SJCRH30 (cell line): Measurements from ENCODE around the gene B9D1. TPM values are rescaled to one million over a fixed set of nuclear protein-coding genes. Genes with fewer than 3 reads are reported as not detected.

Experiments
- DNase-seq, 2 experiments: peaks; one replicate each; pipeline ENCODE4 v3.0.0-alpha.2; 2015 to 2020
- H3K27ac ChIP-seq: fragments of 250-450 bp; sonication (Bioruptor Pico); 2 replicates; pipeline ENCODE4 v1.5.1; 2020; ENCODE audit warnings: mild to moderate bottlenecking, moderate library complexity
- H3K27me3 ChIP-seq: fragments of 250-450 bp; sonication (Bioruptor Pico); 2 replicates; pipeline ENCODE4 v1.5.1; 2020; ENCODE audit warnings: mild to moderate bottlenecking, moderate library complexity
- H3K36me3 ChIP-seq: fragments of 250-450 bp; sonication (Bioruptor Pico); 2 replicates; pipeline ENCODE4 v1.5.1; 2020; ENCODE audit warnings: mild to moderate bottlenecking, moderate library complexity
- H3K4me1 ChIP-seq: fragments of 250-450 bp; sonication (Bioruptor Pico); 2 replicates; pipeline ENCODE4 v1.5.1; 2020; ENCODE audit warnings: mild to moderate bottlenecking, moderate library complexity
- H3K4me3 ChIP-seq: fragments of 250-450 bp; sonication (Bioruptor Pico); 2 replicates; pipeline ENCODE4 v1.5.1; 2020; ENCODE audit warnings: mild to moderate bottlenecking, moderate library complexity
- H3K9me3 ChIP-seq: fragments of 250-450 bp; sonication (Bioruptor Pico); replicated peaks from 2 replicates; pipeline ENCODE4 v1.5.1; 2020; ENCODE audit warnings: mild to moderate bottlenecking, moderate library complexity
- total RNA-seq: library from RNA; depleted of rRNA; stranded (reverse); fragments of >200 nt; shearing (Covaris generic); gene quantifications from 2 replicates; pipeline ENCODE4 v1.2.3, GENCODE V29; 2014

Gene B9D1
- total RNA-seq, 1 experiment from 2014 or later: 15.2 TPM

- Histone ChIP-seq H3K4me3 (no peak overlapping the region), H3K27ac (no peak overlapping the region), H3K4me1 (peaks cover 14% of the 10 kb centered on the region), H3K27me3 (no peaks in the 10 kb centered on the region), H3K9me3 (no peaks in the 10 kb centered on the region), H3K36me3 (no peaks in the 10 kb centered on the region)
- peak; percentile 92 to 97 for DNase-seq
Measured at GRCh38 chr17:19399750-19400450, 37.4 kb upstream of the B9D1 start.

- Histone ChIP-seq H3K4me1 (peaks cover 14% of the 10 kb centered on the region), H3K4me3 (no peak overlapping the region), H3K36me3 (no peaks in the 10 kb centered on the region), H3K27me3 (no peaks in the 10 kb centered on the region), H3K27ac (no peak overlapping the region), H3K9me3 (no peaks in the 10 kb centered on the region)
- DNase-seq: peak; percentile 46 to 53
Measured at GRCh38 chr17:19398301-19399181, 36.0 kb upstream of the B9D1 start.

- H3K36me3 ChIP-seq: no peaks in the 10 kb centered on the region
- no peaks in the 10 kb centered on the region for H3K9me3 ChIP-seq
Measured at GRCh38 chr17:19397556-19398041, 35.1 kb upstream of the B9D1 start.

GRCh38 chr17:19392303-19392702 is 29.8 kb upstream of the B9D1 start:
- H3K4me1 ChIP-seq: peaks cover 23% of the 10 kb centered on the region
- no peaks in the 10 kb centered on the region for H3K36me3 ChIP-seq
- H3K9me3 ChIP-seq: no peaks in the 10 kb centered on the region
- no peaks in the 10 kb centered on the region for H3K27me3 ChIP-seq
- H3K4me3 ChIP-seq: no peak overlapping the region
- no peak overlapping the region for H3K27ac ChIP-seq
- DNase-seq: peak in 1 of 2 experiments; percentile 7

More at GRCh38 chr17:19397556-19398041, 35.1 kb upstream of the B9D1 start:
- H3K4me1 ChIP-seq: peaks cover 14% of the 10 kb centered on the region
- no peaks in the 10 kb centered on the region for H3K27me3 ChIP-seq
- no peak overlapping the region for H3K27ac ChIP-seq
- no peak overlapping the region for H3K4me3 ChIP-seq
- DNase-seq: peak in 1 of 2 experiments; percentile 6

- H3K4me1 ChIP-seq: peaks cover 27% of the 10 kb centered on the region
- H3K36me3 ChIP-seq: no peaks in the 10 kb centered on the region
- no peak overlapping the region for H3K27ac ChIP-seq
- no peaks in the 10 kb centered on the region for H3K27me3 ChIP-seq
- no peak for DNase-seq
- H3K4me3 ChIP-seq: no peak overlapping the region
- H3K9me3 ChIP-seq: no peaks in the 10 kb centered on the region
Measured at GRCh38 chr17:19391432-19391831, 28.9 kb upstream of the B9D1 start.

- Histone ChIP-seq H3K4me3 (no peak overlapping the region), H3K4me1 (peaks cover 31% of the 10 kb centered on the region), H3K27me3 (no peaks in the 10 kb centered on the region), H3K36me3 (peaks cover under 1% of the 10 kb centered on the region), H3K9me3 (no peaks in the 10 kb centered on the region), H3K27ac (no peak overlapping the region)
- DNase-seq: no peak
Measured at GRCh38 chr17:19390951-19391350, 28.4 kb upstream of the B9D1 start.

- Histone ChIP-seq H3K27me3 (no peaks in the 10 kb centered on the region), H3K4me3 (no peak overlapping the region), H3K9me3 (no peaks in the 10 kb centered on the region), H3K4me1 (peaks cover 50% of the 10 kb centered on the region), H3K27ac (no peak overlapping the region), H3K36me3 (peaks cover 11% of the 10 kb centered on the region)
- peak; percentile 24 to 48 for DNase-seq
Measured at GRCh38 chr17:19388791-19389785, 26.6 kb upstream of the B9D1 start.

- peak; percentile 81 to 93 for DNase-seq
- Histone ChIP-seq H3K27ac (peak overlapping the region; percentile 88), H3K36me3 (peaks cover 21% of the 10 kb centered on the region), H3K27me3 (no peaks in the 10 kb centered on the region), H3K4me3 (peak overlapping the region; percentile 56), H3K4me1 (peaks cover 56% of the 10 kb centered on the region), H3K9me3 (no peaks in the 10 kb centered on the region)
Measured at GRCh38 chr17:19387921-19388521, 25.5 kb upstream of the B9D1 start.

GRCh38 chr17:19386974-19387920 is 24.7 kb upstream of the B9D1 start, which contains the start of gene MFAP4:
Gene MFAP4, minus strand, starts transcription at chr17:19387190. Its CDS starts 35 bp downstream, at chr17:19387155.
- H3K27me3 ChIP-seq: no peaks in the 10 kb centered on the region
- DNase-seq: peak; percentile 100
- peak within 1 kb of the TSS; percentile 88 for H3K27ac ChIP-seq
- no peaks in the 10 kb centered on the region for H3K9me3 ChIP-seq
- peaks cover 56% of the 10 kb centered on the region for H3K4me1 ChIP-seq
- H3K4me3 ChIP-seq: peak within 1 kb of the TSS; percentile 56
- peaks cover 29% of the 10 kb centered on the region for H3K36me3 ChIP-seq

- Histone ChIP-seq H3K4me1 (peaks cover 56% of the 10 kb centered on the region), H3K36me3 (peaks cover 34% of the 10 kb centered on the region), H3K4me3 (peak overlapping the region; percentile 56), H3K27ac (peak overlapping the region; percentile 33; the same call in 1 of the 2 replicates), H3K9me3 (no peaks in the 10 kb centered on the region), H3K27me3 (no peaks in the 10 kb centered on the region)
- DNase-seq: peak; percentile 68 to 72
Measured at GRCh38 chr17:19386051-19386929, 23.8 kb upstream of the B9D1 start.

- peaks cover 56% of the 10 kb centered on the region for H3K4me1 ChIP-seq
- DNase-seq: peak; percentile 15 to 36
- no peaks in the 10 kb centered on the region for H3K9me3 ChIP-seq
- H3K27me3 ChIP-seq: no peaks in the 10 kb centered on the region
- H3K27ac ChIP-seq: no peak overlapping the region
- no peak overlapping the region for H3K4me3 ChIP-seq
- peaks cover 41% of the 10 kb centered on the region for H3K36me3 ChIP-seq
Measured at GRCh38 chr17:19385521-19385983, 23.0 kb upstream of the B9D1 start.
